SU-DHL-6 (cell line): ENCODE results near the gene MCU.

Source experiments
- H2AFZ ChIP-seq: fragments of 200-600 bp; sonication (generic); 2 replicates; pipeline ENCODE4 v1.6.1; 2014; ENCODE audit warnings: low read depth, mild to moderate bottlenecking, moderate library complexity, mixed read lengths, antibody characterized with exemption, low read length; ENCODE audit not compliant: severe bottlenecking
- H3F3A ChIP-seq: fragments of 200-600 bp; shearing (Covaris generic); 2 replicates; pipeline ENCODE4 v1.6.0; 2016; ENCODE audit warnings: antibody characterized with exemption, mild to moderate bottlenecking; ENCODE audit not compliant: insufficient read depth
- H3K27ac ChIP-seq: fragments of 200-600 bp; sonication (generic); 2 replicates; pipeline ENCODE4 v1.5.1; 2016; ENCODE audit warnings: low read depth, mild to moderate bottlenecking, low read length, moderate library complexity, mixed read lengths
- H3K27me3 ChIP-seq: fragments of 200-600 bp; sonication (generic), shearing (Covaris generic); 2 replicates; pipeline ENCODE4 v1.6.0; 2014; ENCODE audit warnings: mild to moderate bottlenecking, low read length
- H3K36me3 ChIP-seq: fragments of 200-600 bp; sonication (generic); 2 replicates; pipeline ENCODE4 v1.6.1; 2014; ENCODE audit warnings: mild to moderate bottlenecking, low read length, mixed read lengths
- H3K4me2 ChIP-seq: fragments of 300-600, 200-600 bp; shearing (Covaris generic), sonication (generic); 2 replicates; pipeline ENCODE4 v1.6.0; 2014; ENCODE audit warnings: low read length, low read depth, mild to moderate bottlenecking; ENCODE audit not compliant: poor library complexity, severe bottlenecking
- H3K4me3 ChIP-seq: fragments of 200-600 bp; sonication (generic); 2 replicates; pipeline ENCODE4 v1.5.1; 2014; ENCODE audit warnings: antibody characterized with exemption, low read length, mild to moderate bottlenecking, mixed read lengths; ENCODE audit not compliant: insufficient read depth, poor library complexity, severe bottlenecking
- H3K79me2 ChIP-seq: fragments of 200-600 bp; sonication (generic); 2 replicates; pipeline ENCODE4 v1.6.1; 2014; ENCODE audit warnings: mild to moderate bottlenecking, low read length, moderate library complexity; ENCODE audit not compliant: insufficient read depth
- H3K9ac ChIP-seq: fragments of 200-600 bp; sonication (generic); 2 replicates; pipeline ENCODE4 v1.7.0; 2014; ENCODE audit warnings: mild to moderate bottlenecking, low read length
- H3K9me2 ChIP-seq: fragments of 200-600 bp; sonication (generic); replicated peaks from 2 replicates; pipeline ENCODE4 v1.6.1; 2014; ENCODE audit warnings: low read length; ENCODE audit not compliant: insufficient read depth
- H3K9me3 ChIP-seq: fragments of 200-600 bp; sonication (generic); 2 replicates; pipeline ENCODE4 v1.6.1; 2014; ENCODE audit warnings: low read length, mixed read lengths; ENCODE audit not compliant: insufficient read depth
- H4K20me1 ChIP-seq: fragments of 200-600 bp; sonication (generic); 2 replicates; pipeline ENCODE4 v1.6.1; 2014; ENCODE audit warnings: low read depth, mild to moderate bottlenecking, antibody characterized with exemption, low read length, moderate library complexity, mixed read lengths
- CTCF ChIP-seq: fragments of 200-600 bp; sonication (generic); IDR thresholded peaks from one replicate; pipeline ENCODE4 v1.5.1; 2017; ENCODE audit warnings: antibody characterized with exemption, mild to moderate bottlenecking, low read length, moderate library complexity; ENCODE audit not compliant: insufficient read depth, poor library complexity, severe bottlenecking
- EZH2phosphoT487 ChIP-seq: fragments of 200-600 bp; sonication (generic), shearing (Covaris generic); conservative IDR thresholded peaks from 2 replicates; pipeline ENCODE4 v1.6.1; 2018; ENCODE audit warnings: mild to moderate bottlenecking, antibody characterized with exemption, low read length, moderate library complexity, mixed read lengths

MCU gene

GRCh38 chr10:72800000-72800740, 108.2 kb downstream of the MCU start:
- Histone ChIP-seq H3F3A (no peaks in the 10 kb centered on the region), H2AFZ (no peak overlapping the region), H3K4me3 (no peak overlapping the region), H3K79me2 (no peaks in the 10 kb centered on the region), H3K36me3 (no peaks in the 10 kb centered on the region), H3K27ac (no peak overlapping the region), H3K9ac (no peak overlapping the region), H3K27me3 (no peaks in the 10 kb centered on the region), H3K9me3 (no peaks in the 10 kb centered on the region), H3K9me2 (no peaks in the 10 kb centered on the region), H3K4me2 (no peak overlapping the region), H4K20me1 (no peaks in the 10 kb centered on the region)
- no peak for TF ChIP-seq EZH2phosphoT487
- TF ChIP-seq CTCF, result no peak

- no peak for TF ChIP-seq EZH2phosphoT487
- no peak for TF ChIP-seq CTCF
- no peak overlapping the region for H2AFZ ChIP-seq
- no peak overlapping the region for H3K9ac ChIP-seq
- H3K4me3 ChIP-seq, result no peak overlapping the region
- H3K27ac ChIP-seq, result no peak overlapping the region
- no peaks in the 10 kb centered on the region for H3F3A ChIP-seq
- H3K27me3 ChIP-seq, result no peaks in the 10 kb centered on the region
- H3K36me3 ChIP-seq, result no peaks in the 10 kb centered on the region
- H3K9me3 ChIP-seq, result no peaks in the 10 kb centered on the region
- H4K20me1 ChIP-seq, result no peaks in the 10 kb centered on the region
- no peaks in the 10 kb centered on the region for H3K79me2 ChIP-seq
- no peaks in the 10 kb centered on the region for H3K9me2 ChIP-seq
- no peak overlapping the region for H3K4me2 ChIP-seq
These were observed 108.8 kb downstream of the MCU start for GRCh38 chr10:72800741-72801092.

- H3K27me3 ChIP-seq, result no peaks in the 10 kb centered on the region
- H3K36me3 ChIP-seq, result no peaks in the 10 kb centered on the region
- H4K20me1 ChIP-seq, result no peaks in the 10 kb centered on the region
- H3K79me2 ChIP-seq, result no peaks in the 10 kb centered on the region
- TF ChIP-seq EZH2phosphoT487 (no peak), CTCF (no peak)
- no peaks in the 10 kb centered on the region for H3K9me3 ChIP-seq
- no peak overlapping the region for H3K27ac ChIP-seq
- no peaks in the 10 kb centered on the region for H3K9me2 ChIP-seq
- no peaks in the 10 kb centered on the region for H3F3A ChIP-seq
- H3K9ac ChIP-seq, result no peak overlapping the region
- no peak overlapping the region for H3K4me3 ChIP-seq
- no peak overlapping the region for H3K4me2 ChIP-seq
- H2AFZ ChIP-seq, result no peak overlapping the region
These were observed 109.4 kb downstream of the MCU start for GRCh38 chr10:72801263-72801868.
